ENCODE measurements around the gene GRIK4. TPM values are rescaled to one million over a fixed set of nuclear protein-coding genes. Genes with fewer than 3 reads are reported as not detected.
"Not testable (repeated sequence)": the region's sequence is repeated elsewhere in the genome, so short reads cannot be mapped to it uniquely, and the experiment has no call there.

GRIK4 gene
- total RNA-seq, 1 donor from 2014 or later = 4.5 TPM

DNA sequence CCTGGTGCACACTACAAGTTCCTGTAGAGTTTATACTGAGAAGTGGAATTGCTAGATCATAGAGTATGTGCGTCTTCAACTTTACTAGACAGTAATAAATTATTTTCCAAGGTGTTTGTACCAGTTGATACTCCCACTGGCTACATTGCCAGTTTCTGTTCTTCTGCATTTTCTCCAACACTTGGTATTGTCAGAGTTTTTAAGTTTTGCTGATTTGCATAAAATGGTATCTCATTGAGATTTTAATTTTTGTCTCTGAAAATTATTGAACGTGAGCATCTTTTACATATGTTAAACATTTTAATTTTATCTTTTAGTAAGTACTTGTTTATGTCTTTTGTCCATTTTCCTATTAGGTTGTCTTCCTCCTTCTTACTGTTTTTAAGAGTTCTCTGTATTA is 519.6 kb downstream of the GRIK4 start:
- H3K4me1 Mint-ChIP-seq (ENCODE audit: unreplicated experiment) = peaks cover 18% of the 10 kb centered on the region
- H3K9me3 Mint-ChIP-seq (ENCODE audit: unreplicated experiment) = no peaks in the 10 kb centered on the region
- H3K27ac Mint-ChIP-seq (ENCODE audit: unreplicated experiment) = no peak overlapping the region
- no peaks in the 10 kb centered on the region for H3K36me3 Mint-ChIP-seq (ENCODE audit: low read depth, unreplicated experiment)
- no peak for DNase-seq (ENCODE audit: low spot score)
- H3K27me3 Mint-ChIP-seq (ENCODE audit: unreplicated experiment) = no peaks in the 10 kb centered on the region
- TF ChIP-seq, protein P1, sequence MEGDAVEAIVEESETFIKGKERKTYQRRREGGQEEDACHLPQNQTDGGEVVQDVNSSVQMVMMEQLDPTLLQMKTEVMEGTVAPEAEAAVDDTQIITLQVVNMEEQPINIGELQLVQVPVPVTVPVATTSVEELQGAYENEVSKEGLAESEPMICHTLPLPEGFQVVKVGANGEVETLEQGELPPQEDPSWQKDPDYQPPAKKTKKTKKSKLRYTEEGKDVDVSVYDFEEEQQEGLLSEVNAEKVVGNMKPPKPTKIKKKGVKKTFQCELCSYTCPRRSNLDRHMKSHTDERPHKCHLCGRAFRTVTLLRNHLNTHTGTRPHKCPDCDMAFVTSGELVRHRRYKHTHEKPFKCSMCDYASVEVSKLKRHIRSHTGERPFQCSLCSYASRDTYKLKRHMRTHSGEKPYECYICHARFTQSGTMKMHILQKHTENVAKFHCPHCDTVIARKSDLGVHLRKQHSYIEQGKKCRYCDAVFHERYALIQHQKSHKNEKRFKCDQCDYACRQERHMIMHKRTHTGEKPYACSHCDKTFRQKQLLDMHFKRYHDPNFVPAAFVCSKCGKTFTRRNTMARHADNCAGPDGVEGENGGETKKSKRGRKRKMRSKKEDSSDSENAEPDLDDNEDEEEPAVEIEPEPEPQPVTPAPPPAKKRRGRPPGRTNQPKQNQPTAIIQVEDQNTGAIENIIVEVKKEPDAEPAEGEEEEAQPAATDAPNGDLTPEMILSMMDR (IDR thresholded peaks at IDR 0.05; ENCODE audit: unreplicated experiment) = no peak
- no peak overlapping the region for H3K4me3 Mint-ChIP-seq (ENCODE audit: unreplicated experiment)

DNA sequence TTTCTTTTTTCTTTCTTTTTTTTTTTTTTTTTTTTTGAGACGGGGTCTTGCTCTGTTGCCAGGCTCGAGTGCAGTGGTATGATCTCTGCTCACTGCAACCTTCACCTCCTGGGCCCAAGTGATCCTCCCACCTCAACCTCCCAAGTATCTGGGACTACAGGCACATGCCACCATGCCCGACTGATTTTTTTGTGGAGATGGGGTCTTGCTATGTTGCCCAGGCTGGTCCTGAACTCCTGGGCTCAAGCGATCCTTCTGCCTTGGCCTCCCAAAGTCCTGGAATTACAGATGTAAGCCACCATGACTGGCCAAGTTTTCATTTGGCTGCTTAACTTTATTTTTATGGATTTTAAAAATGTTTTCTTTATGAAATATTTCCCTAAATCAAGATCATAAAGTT is 520.1 kb downstream of the GRIK4 start:
- not testable (repeated sequence) for H3K9me3 Mint-ChIP-seq (ENCODE audit: unreplicated experiment); H3K27me3 Mint-ChIP-seq (ENCODE audit: unreplicated experiment); H3K27ac Mint-ChIP-seq (ENCODE audit: unreplicated experiment); H3K36me3 Mint-ChIP-seq (ENCODE audit: low read depth, unreplicated experiment); DNase-seq (ENCODE audit: low spot score); H3K4me3 Mint-ChIP-seq (ENCODE audit: unreplicated experiment)
- H3K4me1 Mint-ChIP-seq (ENCODE audit: unreplicated experiment) = peaks cover 22% of the 10 kb centered on the region

DNA sequence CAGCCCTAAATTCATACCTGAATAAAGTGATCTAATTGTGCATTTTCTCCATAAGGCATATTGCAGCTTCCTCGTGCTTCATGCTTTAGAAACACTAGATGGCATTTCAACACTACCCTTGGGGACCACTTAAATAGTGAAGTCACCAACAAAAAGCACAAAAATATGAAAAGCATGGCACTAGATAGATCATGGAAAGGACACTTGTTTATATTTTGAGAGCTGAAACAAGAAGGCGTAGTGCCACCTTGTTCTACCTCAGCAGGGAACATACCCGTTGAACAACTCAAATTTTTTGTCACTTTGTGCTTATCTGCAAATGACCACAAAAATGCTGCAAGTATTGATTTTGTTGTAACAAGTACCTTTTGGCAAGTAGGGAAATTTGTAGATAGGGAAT is 521.0 kb downstream of the GRIK4 start:
- TF ChIP-seq, protein P1 (IDR thresholded peaks at IDR 0.05; ENCODE audit: unreplicated experiment) = no peak
- no peaks in the 10 kb centered on the region for H3K36me3 Mint-ChIP-seq (ENCODE audit: low read depth, unreplicated experiment)
- H3K9me3 Mint-ChIP-seq (ENCODE audit: unreplicated experiment) = no peaks in the 10 kb centered on the region
- H3K4me3 Mint-ChIP-seq (ENCODE audit: unreplicated experiment) = no peak overlapping the region
- H3K27me3 Mint-ChIP-seq (ENCODE audit: unreplicated experiment) = no peaks in the 10 kb centered on the region
- peaks cover 26% of the 10 kb centered on the region for H3K4me1 Mint-ChIP-seq (ENCODE audit: unreplicated experiment)
- DNase-seq (ENCODE audit: low spot score) = no peak
- H3K27ac Mint-ChIP-seq (ENCODE audit: unreplicated experiment) = no peak overlapping the region

- no peak overlapping the region for H3K4me3 Mint-ChIP-seq (ENCODE audit: unreplicated experiment)
Measured at GRCh38 chr11:121033635-121034034, 522.1 kb downstream of the GRIK4 start.

GRCh38 chr11:121035169-121035755 is 523.7 kb downstream of the GRIK4 start:
- peaks cover 2% of the 10 kb centered on the region for H3K27me3 Mint-ChIP-seq (ENCODE audit: unreplicated experiment)
- no peak overlapping the region for H3K4me3 Mint-ChIP-seq (ENCODE audit: unreplicated experiment)
- no peak overlapping the region for H3K27ac Mint-ChIP-seq (ENCODE audit: unreplicated experiment)
- TF ChIP-seq, protein P1 (IDR thresholded peaks at IDR 0.05; ENCODE audit: unreplicated experiment) = no peak
- H3K36me3 Mint-ChIP-seq (ENCODE audit: low read depth, unreplicated experiment) = no peaks in the 10 kb centered on the region
- H3K4me1 Mint-ChIP-seq (ENCODE audit: unreplicated experiment) = peaks cover 42% of the 10 kb centered on the region
- no peaks in the 10 kb centered on the region for H3K9me3 Mint-ChIP-seq (ENCODE audit: unreplicated experiment)
- no peak for DNase-seq (ENCODE audit: low spot score)

More at GRCh38 chr11:121033635-121034034, 522.1 kb downstream of the GRIK4 start:
- Mint-ChIP-seq H3K9me3 (ENCODE audit: unreplicated experiment) (no peaks in the 10 kb centered on the region), H3K27me3 (ENCODE audit: unreplicated experiment) (no peaks in the 10 kb centered on the region), H3K36me3 (ENCODE audit: low read depth, unreplicated experiment) (no peaks in the 10 kb centered on the region), H3K4me1 (ENCODE audit: unreplicated experiment) (peaks cover 33% of the 10 kb centered on the region), H3K27ac (ENCODE audit: unreplicated experiment) (no peak overlapping the region)
- no peak for DNase-seq (ENCODE audit: low spot score)
- TF ChIP-seq, protein P1 (IDR thresholded peaks at IDR 0.05; ENCODE audit: unreplicated experiment) = no peak
